Large intestine (tissue), 3 donors: ENCODE results near the gene ZDHHC21. TPM values are rescaled to one million over a fixed set of nuclear protein-coding genes. Genes with fewer than 3 reads are reported as not detected.

ENCODE experiments used
- DNase-seq, 2 donors: peaks; one replicate each; pipeline versions ENCODE4 v3.0.0 to v3.0.0-alpha.2; 2013
- H3K27ac ChIP-seq: one replicate; pipeline ENCODE4 v1.5.1; 2013; ENCODE audit warnings: low read length
- H3K27me3 ChIP-seq: 2 replicates; pipeline ENCODE4 v1.6.1; 2013; ENCODE audit warnings: low read length; ENCODE audit not compliant: control insufficient read depth, insufficient read depth
- H3K36me3 ChIP-seq: 2 replicates; pipeline ENCODE4 v1.6.1; 2013; ENCODE audit warnings: low read length; ENCODE audit not compliant: control insufficient read depth, insufficient read depth
- H3K4me1 ChIP-seq: one replicate; pipeline ENCODE4 v1.6.1; 2013; ENCODE audit warnings: low read length; ENCODE audit not compliant: control insufficient read depth, insufficient read depth
- H3K4me3 ChIP-seq: one replicate; pipeline ENCODE4 v1.5.1; 2013; ENCODE audit warnings: low read length
- H3K9me3 ChIP-seq: one replicate; pipeline ENCODE4 v1.6.1; 2013; ENCODE audit warnings: mild to moderate bottlenecking, low read depth, low read length, moderate library complexity; ENCODE audit not compliant: control insufficient read depth
- WGBS: methylation state at CpG from one replicate; pipeline ENCODE4 v1.1.5; 2013; ENCODE audit warnings: low lambda C conversion rate; ENCODE audit not compliant: insufficient coverage; 5-methylcytosine and 5-hydroxymethylcytosine counted together
- polyA plus RNA-seq: library from polyadenylated mRNA; unstranded; fragments of 120-200 nt; gene quantifications from one replicate; pipeline ENCODE4 v1.2.1, GENCODE V29; 2013

The ZDHHC21 gene
- polyA plus RNA-seq, 1 donor, result 16.7 TPM

DNA sequence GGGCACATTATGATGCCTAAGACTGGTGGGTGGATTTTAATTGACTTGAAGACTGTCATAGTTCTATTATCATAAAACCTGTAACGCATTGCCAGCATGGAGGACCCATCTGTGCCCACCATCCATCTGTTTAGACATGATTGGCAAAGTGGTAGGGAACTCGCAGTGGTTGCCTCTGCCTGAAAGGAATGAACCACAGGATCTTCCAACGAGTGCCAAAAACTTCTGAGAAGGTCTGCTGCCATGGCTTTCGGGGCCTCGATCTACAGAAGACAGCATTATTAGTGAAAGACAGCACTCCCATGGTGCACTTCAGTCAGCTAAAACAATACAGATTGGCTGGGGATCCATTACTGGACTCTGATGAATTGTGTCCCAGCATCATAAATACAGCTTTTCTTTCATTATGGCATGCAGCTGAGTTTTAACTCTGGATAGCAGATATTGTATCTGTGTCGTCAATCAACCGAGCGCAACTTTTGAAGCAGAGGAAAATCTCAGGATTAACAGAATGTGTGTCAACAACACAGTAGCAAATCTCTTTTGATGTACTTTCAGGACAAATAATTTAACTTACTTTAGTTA lies 74.3 kb downstream of the ZDHHC21 start:
- no CpG with 5 or more reads among the region's 8 CpGs for WGBS
- Histone ChIP-seq H3K27ac (no peak overlapping the region), H3K27me3 (no peaks in the 10 kb centered on the region), H3K9me3 (no peaks in the 10 kb centered on the region), H3K4me1 (no peaks in the 10 kb centered on the region), H3K36me3 (peaks cover 11% of the 10 kb centered on the region), H3K4me3 (no peak overlapping the region)
- DNase-seq, result no peak

DNA sequence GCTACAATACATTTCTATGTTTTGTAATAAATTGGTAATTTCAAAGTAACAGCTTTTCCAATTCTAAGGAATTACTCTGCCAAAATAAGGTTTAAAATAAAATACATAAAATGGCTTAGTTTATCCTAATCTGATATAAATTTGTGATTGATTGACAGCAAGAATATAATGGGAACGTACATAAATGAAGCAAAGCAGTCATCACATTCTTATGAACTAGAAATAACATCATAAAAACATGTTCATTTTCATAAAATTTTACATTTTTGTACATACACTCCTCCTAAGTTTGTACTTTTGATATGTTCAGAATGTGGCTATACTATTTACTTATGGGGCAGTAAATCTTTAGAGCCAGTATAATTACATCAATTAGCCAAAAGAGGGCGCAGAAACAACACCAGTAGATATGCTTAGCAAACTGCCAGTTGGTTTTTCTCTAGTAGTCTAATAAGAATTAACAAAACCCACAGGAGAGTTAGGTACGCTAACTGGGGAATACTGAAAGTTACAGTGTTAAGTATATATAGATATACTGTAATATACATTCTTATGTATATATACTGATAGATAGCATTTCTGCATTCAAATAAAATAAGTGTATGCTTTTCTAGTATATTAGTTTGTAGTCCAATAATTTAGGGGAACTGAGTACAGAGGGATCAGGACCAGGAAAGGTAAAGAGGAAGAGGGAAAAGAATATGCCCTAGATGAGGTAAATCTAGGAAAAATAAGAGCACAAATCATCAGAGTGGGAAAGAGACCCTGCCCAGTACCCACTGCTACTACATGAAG lies 76.8 kb downstream of the ZDHHC21 start:
- H3K4me1 ChIP-seq, result no peaks in the 10 kb centered on the region
- WGBS, result 60% methylated on average over 1 of the region's 3 CpGs
- H3K4me3 ChIP-seq, result no peak overlapping the region
- H3K27me3 ChIP-seq, result no peaks in the 10 kb centered on the region
- peaks cover 8% of the 10 kb centered on the region for H3K36me3 ChIP-seq
- no peak overlapping the region for H3K27ac ChIP-seq
- peak; percentile 30 to 36 for DNase-seq
- H3K9me3 ChIP-seq, result no peaks in the 10 kb centered on the region

DNA sequence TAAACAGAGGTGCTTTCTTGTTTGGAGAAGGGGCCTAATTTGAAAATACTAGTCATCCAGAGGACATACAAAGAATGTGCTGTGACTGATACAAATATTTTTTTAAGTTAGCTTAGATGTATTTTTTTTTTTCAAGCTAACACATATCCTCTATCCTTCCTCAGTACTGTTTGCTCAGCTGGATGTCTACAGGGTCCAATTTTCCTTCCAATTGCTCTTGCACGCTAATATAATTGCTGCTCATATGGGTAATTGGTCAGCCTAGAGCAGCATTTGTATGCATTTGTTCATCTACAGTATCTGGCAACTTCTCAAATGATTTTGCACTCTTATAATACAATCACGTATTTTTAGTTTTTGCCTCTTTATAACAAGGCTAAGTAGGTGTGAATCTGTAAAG lies 84.7 kb downstream of the ZDHHC21 start:
- no peaks in the 10 kb centered on the region for H3K4me1 ChIP-seq
- no peaks in the 10 kb centered on the region for H3K27me3 ChIP-seq
- H3K4me3 ChIP-seq, result no peak overlapping the region
- 93% methylated on average over 2 of the region's 2 CpGs for WGBS
- no peaks in the 10 kb centered on the region for H3K9me3 ChIP-seq
- H3K27ac ChIP-seq, result no peak overlapping the region
- no peak for DNase-seq
- peaks cover 4% of the 10 kb centered on the region for H3K36me3 ChIP-seq

DNA sequence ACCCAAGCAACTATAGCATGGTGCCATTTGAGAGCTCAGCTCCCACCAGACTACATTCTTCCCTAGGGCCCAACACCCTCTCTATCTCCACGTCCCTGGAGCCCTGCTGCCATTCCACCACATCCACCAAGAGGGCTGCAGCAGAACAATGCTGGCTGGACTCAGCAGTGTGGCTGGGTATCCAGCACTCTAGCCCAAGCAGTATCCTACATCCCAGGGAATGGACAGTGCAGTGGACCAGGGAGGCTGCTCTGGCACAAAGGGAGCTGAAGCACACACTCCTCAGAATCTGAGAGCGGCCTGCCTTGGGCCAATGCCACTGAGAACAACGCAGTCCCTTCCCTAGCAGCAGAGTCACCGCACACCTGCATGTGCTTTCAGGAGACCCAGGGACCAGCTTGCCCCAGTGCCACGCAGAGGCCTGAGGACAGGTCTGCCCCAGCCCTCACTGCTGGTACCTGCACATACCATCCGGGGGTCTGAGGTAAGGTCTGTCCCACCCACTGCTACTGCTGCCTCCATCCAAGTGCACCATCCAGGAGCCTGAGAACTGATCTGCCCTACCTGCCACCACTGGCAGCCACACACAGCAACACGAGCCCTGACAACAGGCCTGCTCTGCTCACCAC lies 95.9 kb downstream of the ZDHHC21 start:
- no peaks in the 10 kb centered on the region for H3K9me3 ChIP-seq
- WGBS, result no CpG with 5 or more reads among the region's 7 CpGs
- DNase-seq, result no peak
- peaks cover 4% of the 10 kb centered on the region for H3K36me3 ChIP-seq
- H3K27ac ChIP-seq, result no peak overlapping the region
- H3K27me3 ChIP-seq, result no peaks in the 10 kb centered on the region
- H3K4me1 ChIP-seq, result no peaks in the 10 kb centered on the region
- no peak overlapping the region for H3K4me3 ChIP-seq

DNA sequence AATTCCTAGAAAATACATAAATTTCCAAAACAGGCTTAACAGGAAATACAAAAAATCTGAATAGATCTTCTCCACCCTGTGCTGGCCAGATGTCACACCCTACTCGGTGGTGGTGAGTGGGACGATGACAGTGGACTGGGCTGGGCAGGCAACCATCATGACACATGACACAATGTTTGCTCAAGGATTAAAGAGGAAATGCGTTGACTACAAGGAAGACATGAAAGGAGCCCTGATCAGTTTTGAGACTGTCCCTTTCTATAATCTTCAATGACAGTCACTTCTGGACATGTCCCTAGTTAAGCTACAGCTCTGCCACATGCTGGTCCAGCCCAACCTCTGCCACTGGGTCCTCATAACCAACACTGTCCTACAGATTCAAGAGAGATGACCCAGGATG lies 99.8 kb downstream of the ZDHHC21 start:
- H3K36me3 ChIP-seq, result peaks cover 4% of the 10 kb centered on the region
- no peaks in the 10 kb centered on the region for H3K9me3 ChIP-seq
- H3K27ac ChIP-seq, result no peak overlapping the region
- WGBS, result no CpG with 5 or more reads among the region's 3 CpGs
- no peak for DNase-seq
- no peaks in the 10 kb centered on the region for H3K27me3 ChIP-seq
- no peaks in the 10 kb centered on the region for H3K4me1 ChIP-seq
- no peak overlapping the region for H3K4me3 ChIP-seq

DNA sequence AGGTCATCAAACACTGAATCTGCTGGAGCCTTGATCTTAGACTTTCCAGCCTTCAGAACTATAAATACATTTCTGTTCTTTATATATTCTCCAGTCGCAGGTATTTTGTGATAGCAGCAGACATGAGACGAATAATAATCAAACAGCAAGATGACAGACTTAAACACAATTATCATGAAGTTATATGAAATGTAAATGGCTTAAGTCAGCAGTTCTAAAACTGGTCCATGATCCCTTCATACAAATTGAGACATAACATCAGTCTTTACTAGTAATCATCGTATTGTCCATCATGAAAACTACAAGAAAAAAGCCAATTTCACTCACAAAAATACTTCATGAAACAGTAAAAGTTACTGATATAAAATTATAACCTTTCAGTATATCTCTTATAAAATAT lies 101.8 kb downstream of the ZDHHC21 start:
- no peaks in the 10 kb centered on the region for H3K27me3 ChIP-seq
- H3K9me3 ChIP-seq, result no peaks in the 10 kb centered on the region
- peaks cover 4% of the 10 kb centered on the region for H3K36me3 ChIP-seq
- no peak overlapping the region for H3K4me3 ChIP-seq
- H3K27ac ChIP-seq, result no peak overlapping the region
- no peak for DNase-seq
- 100% methylated on average over 1 of the region's 3 CpGs for WGBS
- no peaks in the 10 kb centered on the region for H3K4me1 ChIP-seq

DNA sequence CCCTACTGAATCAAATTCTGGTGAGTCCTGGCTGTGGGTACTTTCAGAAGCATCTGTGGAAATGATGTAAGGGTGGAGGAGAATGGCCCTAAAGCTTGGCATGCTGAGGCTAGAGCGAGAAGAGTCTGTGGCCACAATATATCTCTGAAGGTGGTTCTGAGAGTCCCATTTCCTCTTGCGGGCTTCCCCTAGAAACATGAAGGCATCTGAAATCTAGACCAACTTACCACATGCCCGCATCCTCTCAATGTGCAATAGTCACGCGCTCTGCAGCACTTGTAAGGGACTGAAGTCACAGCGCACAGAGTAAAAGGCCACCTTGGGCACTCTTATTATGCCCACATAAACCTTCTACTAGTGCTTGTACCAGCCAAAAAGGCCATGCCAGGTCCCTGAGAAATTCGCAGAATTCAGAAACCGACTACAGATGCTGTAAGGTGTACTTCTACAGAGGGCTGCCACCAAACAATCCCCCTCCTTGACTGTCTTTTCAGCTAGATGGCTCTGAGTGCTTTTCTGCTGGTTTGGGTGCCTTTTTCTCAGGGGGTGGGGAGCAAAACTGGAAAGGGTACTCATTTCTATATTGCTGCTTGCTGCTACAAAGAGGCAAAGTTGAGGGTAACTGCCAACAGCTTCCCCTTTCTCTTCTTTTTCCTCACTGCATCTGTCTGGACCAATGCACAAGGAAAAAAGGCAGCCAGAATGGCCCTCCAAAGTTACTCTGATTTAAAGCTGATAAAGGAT lies 107.3 kb downstream of the ZDHHC21 start:
- H3K9me3 ChIP-seq, result peaks cover 3% of the 10 kb centered on the region
- H3K36me3 ChIP-seq, result no peaks in the 10 kb centered on the region
- H3K27ac ChIP-seq, result no peak overlapping the region
- WGBS, result no CpG with 5 or more reads among the region's 8 CpGs
- H3K27me3 ChIP-seq, result no peaks in the 10 kb centered on the region
- no peak overlapping the region for H3K4me3 ChIP-seq
- no peak for DNase-seq
- no peaks in the 10 kb centered on the region for H3K4me1 ChIP-seq

DNA sequence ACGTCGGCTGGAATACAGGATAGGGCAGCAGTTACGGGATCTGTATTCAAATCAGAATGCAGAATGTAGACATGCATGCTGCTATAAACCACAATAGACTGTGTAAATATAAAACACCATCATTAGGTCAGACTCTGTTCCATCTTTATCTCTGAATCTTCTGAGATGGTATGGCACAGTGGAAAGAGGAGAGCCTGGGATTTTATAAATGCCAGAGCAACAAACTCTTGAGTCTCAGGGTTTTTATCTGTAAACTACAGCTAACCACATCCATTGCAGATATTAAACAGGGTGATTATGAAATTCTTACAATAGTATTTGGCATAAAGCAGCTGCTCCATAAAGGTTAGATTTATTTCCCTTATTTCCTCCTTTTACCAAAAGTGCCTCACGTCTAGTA lies 108.7 kb downstream of the ZDHHC21 start:
- Histone ChIP-seq H3K4me3 (no peak overlapping the region), H3K4me1 (no peaks in the 10 kb centered on the region), H3K27ac (no peak overlapping the region), H3K36me3 (no peaks in the 10 kb centered on the region), H3K27me3 (no peaks in the 10 kb centered on the region), H3K9me3 (peaks cover 3% of the 10 kb centered on the region)
- no peak for DNase-seq
- WGBS, result no CpG with 5 or more reads among the region's 4 CpGs

DNA sequence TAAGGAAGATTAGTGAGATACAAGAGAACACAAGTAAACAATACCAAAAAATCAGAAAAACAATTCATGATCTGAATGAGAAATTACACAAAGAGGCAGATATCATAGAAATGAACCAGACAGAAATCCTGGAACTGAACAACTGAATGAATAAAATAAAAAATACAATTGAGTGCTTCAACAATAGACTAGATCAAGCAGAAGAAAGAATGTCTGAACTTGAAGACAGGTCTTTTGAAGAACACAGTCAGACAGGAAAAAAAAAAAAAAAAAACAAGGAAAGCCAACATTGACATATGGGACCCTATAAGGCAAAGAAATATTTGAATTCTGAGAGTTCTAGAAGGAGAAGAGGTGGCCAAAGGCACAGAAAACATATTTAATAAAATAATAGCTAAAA lies 115.2 kb downstream of the ZDHHC21 start:
- Histone ChIP-seq H3K4me3 (no peak overlapping the region), H3K4me1 (no peaks in the 10 kb centered on the region), H3K27me3 (no peaks in the 10 kb centered on the region), H3K9me3 (peaks cover 27% of the 10 kb centered on the region), H3K36me3 (no peaks in the 10 kb centered on the region), H3K27ac (no peak overlapping the region)
- DNase-seq, result no peak

DNA sequence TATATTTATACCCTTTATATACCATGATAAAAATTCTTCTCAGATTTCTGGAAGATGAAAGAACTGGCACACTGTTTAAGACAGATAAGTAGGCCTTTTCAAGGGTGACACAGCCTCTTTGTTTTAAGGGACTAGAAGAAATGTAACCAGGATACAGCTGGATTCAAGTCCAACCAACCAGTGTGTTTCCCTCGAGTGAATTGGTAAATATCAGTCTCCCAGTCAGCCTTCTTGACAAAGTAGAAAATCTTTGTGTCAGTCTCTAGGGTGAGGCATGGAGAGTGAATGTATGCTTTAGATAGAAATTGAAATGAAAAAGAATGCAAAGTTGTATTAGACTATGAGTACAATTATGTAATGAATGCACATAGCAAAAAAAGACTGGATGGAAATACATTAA lies 119.1 kb downstream of the ZDHHC21 start:
- no peak overlapping the region for H3K4me3 ChIP-seq
- H3K27ac ChIP-seq, result no peak overlapping the region
- no CpG with 5 or more reads among the region's 1 CpG for WGBS
- DNase-seq, result no peak
- H3K4me1 ChIP-seq, result no peaks in the 10 kb centered on the region
- peaks cover 23% of the 10 kb centered on the region for H3K9me3 ChIP-seq
- H3K36me3 ChIP-seq, result no peaks in the 10 kb centered on the region
- H3K27me3 ChIP-seq, result no peaks in the 10 kb centered on the region
